Renal cortical epithelial cell (primary cell): Measurements from ENCODE around the gene TMEM9. TPM values are rescaled to one million over a fixed set of nuclear protein-coding genes. Genes with fewer than 3 reads are reported as not detected.

Experiments
- DNase-seq: peaks from one replicate; pipeline ENCODE4 v3.0.0-alpha.2; 2011; ENCODE audit warnings: low read depth
- total RNA-seq: library from RNA; depleted of rRNA; stranded (reverse); fragments of >200 nt; gene quantifications from 2 replicates; pipeline ENCODE4 v1.2.3, GENCODE V29; 2014

The TMEM9 gene
- total RNA-seq, 1 donor from 2014 or later, result 155 TPM

DNA sequence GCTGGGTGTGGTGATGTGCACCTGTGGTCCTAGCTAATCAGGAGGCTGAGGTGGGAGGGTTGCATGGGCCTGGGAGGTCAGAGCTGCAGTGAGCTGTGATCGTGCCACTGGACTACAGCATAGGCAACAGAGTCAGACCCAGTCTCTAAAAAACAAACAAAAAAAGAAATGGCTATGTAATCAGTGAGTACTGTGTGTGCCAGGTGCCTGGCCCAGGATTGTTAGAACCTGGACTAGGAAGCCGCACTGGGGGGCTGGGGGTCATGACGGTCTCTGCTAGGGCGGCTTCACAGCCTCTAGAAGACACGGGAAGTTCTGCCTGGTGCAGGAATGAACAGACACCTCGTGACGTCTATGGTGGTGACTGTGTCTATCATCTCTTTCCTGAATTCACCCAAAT, 8.5 kb downstream of the TMEM9 start:
- DNase-seq, result no peak

DNA sequence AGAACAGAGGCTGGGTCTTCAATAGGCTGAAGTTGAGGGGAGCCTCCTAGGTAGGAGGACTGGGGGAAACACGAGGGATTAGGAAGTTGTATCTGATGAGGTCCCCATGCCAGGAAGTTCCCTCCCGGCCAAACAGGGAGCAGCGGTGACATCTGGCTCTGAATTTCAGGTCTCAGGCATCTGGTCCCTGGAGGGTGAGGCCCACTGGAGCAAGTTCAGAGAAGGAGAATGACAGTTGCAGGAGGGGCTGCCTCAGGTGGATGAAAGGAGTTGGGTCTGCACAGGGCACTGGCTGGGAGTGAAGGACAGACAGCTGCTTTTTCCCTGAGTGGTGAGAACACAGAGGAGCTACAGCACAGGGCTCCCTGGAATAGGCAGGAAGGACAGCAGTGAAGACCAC, 9.1 kb downstream of the TMEM9 start:
- no peak for DNase-seq

DNA sequence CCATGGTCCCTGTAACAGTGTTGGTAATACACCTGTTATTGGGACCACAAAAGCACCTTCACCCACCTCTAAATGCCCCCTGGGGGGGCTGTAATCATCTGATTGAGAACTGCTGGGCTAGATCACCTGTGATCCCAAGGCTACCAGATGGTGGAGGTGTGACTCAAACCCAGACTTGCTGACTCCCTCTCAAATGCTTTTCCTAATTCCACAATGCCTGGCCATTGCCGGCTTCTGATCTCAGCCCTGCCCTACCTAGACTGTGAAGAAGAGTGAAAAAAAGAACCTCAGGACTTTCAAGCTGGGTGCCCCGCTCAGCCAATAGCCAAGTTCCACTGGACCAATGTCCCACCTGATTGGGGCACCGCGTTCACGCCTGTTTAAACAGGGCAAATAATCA, 9.6 kb downstream of the TMEM9 start:
- DNase-seq, result no peak

DNA sequence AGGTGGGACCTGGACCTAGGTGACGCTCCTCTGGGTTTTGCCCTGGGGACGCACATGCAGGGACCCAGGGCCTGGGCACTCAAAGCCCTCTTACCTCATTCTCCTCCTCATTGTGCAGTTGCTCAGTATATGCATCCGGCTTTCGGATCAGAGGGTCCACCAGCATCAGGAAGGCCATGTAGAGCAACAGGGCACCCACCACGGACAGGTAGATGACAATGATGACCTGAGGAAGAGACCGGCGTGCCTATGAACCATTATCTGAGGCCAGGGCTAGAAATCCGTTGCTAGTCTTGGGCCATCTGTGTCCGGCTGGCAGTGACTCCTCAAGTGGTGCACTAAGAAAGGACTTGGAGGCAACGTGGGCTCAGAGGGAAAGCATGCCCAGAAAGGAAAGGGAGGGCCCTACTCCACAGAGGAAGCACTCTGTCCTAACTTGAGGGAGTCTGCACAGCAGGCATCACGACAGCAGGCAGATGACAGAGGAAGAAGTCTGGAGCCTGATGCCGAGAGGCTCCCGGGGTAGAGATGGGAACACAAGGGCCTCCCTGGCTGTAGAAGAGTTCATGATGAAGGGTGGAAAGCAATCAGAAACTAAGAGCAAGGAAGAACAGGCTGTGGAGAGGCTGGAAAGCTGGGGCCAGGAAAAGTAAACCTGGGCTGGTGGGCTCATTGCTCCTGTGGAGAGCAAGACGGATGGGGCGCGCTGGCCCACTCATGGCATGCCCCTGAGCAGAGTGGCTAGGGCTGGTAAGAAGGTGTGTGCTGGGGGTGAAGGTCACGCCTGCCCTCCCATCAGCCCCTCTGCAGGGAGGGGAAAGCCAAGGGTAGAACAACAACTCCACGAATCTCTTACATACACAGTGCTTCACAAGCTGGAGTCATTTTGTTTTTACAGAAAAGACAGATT, 10.3 kb downstream of the TMEM9 start:
- no peak for DNase-seq

DNA sequence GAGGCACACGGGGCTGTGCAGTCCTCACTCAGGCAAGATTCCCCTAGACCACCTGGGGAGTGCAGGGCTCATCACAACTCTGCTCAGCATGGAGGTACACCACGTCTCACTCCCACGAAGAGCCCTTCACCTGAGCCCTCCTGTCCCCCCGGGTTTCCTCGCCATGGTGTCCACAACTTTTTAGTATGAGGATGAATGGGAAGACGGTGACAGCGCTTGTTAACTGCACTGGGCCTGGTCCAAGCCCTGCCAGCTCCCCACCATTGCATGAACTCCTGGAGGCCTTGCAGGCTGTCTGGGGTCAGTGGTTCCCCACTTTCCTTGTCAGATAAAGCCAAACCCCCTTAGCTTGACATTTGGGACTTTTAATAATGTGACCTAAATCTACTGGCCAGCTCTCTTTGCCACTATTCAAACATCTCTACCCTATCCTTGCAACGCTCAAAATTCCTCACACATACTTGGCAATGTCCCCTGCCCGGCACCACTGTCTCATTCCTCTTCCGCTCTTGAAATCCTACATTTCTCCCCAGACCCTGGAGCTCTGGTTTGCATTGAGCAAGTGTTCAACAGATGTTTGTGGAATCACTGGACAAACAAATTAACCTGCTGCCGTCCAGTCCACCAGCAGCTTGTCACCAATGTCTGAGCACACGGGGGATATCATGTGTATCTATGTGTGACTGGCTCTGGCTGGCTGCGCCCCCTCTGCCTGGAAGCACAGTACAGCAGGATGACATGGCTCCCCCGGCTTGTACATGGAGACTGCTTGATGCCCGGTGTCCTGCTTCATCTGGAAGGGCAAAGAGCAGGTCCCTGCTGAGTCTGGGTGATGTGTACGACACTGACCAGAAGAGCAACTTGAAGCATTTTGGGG, 11.2 kb downstream of the TMEM9 start:
- DNase-seq, result no peak

DNA sequence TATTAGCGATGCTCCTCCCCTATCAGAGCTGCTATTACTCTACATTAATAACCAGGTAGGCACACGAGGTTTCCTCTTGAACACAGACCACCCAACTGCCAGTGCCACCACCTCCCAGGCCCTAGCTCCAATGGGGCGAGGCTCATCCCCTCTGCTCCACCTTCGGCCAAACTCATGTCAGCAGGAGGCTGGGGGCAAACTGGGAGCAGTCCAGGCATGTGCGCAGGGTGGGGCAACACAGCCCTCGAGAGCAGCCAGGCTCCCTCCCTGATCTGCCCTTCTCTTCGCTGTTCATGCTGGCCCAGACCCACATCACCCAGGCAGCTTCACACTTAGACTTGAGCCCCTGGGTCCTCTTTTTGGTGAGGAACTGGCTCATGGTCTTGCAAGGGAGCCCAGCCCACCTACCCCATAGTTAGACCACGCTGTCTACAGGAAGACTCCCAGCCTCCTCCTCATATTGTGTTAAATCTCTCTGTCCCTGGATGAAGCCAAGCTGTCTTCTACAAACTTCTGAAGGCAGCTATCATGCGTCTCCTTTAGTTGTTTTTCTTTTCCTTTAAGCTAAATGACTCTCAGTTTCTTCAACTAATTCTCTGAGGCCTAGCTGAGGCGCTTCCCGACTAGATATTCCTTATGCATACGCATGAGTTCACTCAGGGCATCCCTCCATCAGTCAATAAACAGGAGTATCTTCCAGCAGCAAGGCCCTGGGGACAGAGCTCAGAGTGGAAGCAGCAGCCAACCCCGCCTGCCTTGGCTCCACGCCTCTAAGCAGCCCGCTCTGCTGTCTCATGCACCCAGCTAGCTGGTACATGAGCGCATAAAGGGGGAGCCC, 12.0 kb downstream of the TMEM9 start:
- DNase-seq, result no peak

DNA sequence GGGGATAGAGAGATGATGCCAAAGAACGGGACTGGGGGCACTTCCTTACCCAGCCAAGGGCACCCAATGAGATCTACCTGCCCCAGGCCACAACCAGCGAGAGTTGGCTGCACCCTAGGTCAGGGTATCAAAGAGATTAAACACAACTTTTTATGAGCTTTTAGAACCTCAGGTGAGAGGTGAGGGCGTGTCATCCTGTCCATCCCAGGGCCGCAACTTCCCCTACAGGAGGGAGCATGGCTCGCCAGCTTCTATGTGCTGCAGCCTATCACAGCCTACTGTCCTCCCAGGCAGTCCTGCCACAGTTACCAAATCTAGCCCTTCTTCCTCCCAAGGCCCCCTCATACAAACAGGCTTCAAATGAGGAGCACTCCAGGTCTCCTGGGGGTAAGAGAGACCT, 12.9 kb downstream of the TMEM9 start:
- no peak for DNase-seq

DNA sequence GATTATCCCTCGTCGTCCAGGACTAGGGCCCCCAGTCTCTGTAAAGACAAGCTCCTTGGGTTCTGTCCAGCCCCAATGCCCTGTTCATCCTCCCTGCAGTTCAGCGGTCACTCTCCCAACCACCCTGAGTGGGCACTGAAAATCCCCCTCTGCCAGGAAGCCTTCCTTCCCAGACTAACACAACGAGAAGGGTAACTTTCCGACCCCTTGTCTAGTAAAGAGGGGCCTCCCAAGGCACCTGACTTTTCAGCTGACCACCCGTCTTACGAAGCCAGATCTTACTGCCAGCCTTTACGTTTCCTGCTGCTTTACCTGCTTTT, 13.4 kb downstream of the TMEM9 start:
- DNase-seq, result no peak

DNA sequence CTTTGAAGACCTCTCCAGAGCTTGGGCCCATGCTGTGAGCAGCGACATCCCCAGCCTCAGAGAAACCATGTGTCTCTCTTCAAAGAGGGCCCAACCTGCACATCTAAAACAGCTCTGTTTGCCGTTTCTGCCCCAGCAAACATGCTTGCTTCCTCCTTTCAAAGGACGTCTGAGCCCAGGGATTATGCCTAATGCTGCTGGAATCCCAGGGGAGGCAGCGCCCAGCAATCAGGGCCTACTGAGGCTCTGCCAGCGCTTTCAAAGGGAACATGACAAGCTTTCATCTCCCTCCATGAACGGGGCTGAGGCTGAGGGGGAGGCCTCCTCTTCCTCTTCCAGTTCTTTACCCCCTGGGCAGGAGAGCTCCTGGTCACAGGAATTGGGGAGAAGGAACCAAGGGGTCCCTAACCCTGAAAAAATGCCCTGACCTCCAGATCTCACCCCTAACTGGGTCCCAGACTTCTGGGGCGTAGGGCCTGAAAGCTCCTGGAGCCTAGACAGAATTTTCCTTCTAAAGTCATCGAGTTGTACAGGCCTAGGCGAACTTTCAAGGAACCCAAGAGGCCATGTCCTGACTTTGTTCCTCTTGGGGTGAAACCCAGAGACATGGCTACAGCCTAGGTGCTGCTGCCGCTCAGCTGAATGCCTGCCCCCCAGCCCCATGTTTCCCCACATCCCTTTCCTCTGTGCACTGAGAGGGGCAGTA, 13.9 kb downstream of the TMEM9 start:
- DNase-seq, result no peak

DNA sequence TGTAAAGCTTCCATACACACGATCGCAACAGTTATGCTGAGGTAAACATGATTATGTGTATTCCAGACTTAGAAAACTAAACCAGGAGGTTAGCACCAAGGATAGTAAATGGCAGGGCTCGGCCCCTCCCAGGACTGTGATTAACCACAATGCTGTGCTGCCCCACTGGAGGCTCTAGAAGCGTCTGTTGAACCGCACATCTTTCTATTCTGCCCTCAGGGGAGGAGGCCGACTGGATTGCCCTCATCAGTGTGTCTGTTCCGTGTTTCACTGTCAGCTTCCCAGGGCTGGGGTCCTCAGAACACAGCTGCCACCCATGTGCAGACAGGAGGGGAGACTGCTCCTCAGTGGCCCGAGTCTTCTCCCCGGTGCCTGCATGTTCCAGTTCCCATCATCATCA, 14.5 kb downstream of the TMEM9 start:
- DNase-seq, result no peak

DNA sequence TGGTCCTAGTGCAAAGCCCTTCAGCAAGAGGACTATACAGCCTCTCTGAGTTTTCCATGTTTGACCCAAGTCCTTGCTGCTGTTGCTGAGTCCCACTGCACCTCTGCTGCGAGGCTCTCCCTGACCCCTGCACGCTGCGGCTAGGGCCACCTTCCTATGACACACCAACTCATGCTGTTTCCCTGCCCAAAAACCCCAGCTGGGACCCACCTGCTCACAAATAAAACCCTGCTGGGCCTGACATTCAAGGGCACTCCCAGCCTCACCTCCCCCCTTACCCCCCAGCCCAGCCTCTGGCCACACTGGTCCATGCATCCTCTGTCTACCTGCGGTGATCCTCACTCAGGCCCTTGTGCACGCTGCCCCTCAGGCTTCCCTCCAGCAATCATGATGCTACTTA, 15.0 kb downstream of the TMEM9 start:
- DNase-seq, result no peak

DNA sequence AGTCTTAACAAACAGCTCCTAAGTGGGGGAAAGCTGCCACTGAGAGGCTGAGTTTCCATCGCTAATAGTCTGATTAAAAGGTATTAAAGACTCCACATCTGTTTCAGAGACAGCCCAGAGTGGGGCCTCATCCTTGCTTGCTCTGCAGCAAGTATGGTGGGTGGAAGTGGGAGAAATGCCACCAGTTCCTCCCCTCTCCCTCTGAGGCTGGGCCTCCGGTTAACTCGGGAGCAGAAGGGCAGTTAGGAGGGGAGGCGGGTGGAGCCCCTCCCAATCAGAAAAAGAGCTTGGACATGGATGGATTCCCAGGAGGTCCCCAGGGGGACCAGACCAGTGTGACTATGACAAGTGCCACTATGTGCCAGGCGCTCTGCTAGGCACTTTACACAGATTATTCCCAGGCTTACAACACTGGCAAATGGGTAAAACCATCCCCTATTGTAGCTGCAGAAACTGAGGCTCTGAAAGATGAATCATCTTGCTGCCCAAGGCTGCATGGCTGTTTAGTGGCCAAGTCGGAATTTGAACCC, 15.9 kb downstream of the TMEM9 start:
- no peak for DNase-seq

DNA sequence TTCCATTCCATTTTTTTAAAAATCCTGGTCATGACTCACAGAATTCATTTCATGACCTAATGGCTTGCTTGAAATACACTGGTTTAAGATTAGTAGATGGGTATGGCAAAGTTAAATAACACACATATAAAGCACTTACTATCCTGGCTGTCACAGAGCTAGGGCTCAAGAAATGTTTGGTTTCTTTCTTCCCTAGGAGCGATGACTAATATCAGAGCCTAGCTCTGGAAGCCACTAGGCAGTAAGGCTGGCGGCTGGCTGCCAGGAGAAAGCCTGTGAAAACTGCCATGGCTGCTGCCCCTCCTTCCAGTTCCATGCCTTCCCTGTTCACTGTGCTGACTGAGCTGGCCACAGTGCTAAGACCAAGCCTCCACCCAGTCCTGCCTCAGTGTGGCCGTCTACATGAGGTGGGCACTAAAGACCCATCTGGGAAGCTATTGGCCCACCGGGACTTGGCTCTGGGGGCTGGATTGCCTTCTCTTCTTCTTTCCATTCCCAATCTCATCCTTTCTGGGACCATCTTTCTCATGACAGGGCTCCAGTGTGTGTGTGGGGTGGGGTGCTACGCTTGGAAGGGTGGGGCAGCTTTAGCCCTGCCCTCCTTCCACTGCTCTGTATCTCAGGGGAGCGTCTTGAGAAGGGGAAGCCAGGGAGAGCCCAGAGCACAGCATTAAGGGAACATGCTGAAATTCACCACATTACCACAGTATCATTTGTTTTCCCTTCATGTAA, 16.5 kb downstream of the TMEM9 start:
- DNase-seq, result peak; percentile 85

DNA sequence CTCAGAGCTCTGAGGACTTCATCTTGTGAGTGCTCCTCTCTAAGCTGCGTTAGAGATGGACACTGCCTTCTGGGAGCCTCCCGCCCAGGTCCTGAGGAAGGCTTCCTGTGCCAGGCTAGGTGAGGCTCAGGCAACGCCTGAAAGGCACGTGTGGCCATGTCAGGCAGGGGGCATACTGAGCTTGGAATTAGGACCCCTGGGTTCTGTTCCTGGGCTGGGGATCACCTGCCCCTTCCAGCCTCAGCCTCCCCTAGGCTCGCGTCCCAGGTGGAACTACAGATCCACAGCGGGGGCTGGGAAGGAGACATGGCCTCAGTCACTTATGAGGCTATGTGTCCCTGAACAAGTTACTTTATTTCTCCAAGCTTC, 17.3 kb downstream of the TMEM9 start:
- DNase-seq, result no peak

DNA sequence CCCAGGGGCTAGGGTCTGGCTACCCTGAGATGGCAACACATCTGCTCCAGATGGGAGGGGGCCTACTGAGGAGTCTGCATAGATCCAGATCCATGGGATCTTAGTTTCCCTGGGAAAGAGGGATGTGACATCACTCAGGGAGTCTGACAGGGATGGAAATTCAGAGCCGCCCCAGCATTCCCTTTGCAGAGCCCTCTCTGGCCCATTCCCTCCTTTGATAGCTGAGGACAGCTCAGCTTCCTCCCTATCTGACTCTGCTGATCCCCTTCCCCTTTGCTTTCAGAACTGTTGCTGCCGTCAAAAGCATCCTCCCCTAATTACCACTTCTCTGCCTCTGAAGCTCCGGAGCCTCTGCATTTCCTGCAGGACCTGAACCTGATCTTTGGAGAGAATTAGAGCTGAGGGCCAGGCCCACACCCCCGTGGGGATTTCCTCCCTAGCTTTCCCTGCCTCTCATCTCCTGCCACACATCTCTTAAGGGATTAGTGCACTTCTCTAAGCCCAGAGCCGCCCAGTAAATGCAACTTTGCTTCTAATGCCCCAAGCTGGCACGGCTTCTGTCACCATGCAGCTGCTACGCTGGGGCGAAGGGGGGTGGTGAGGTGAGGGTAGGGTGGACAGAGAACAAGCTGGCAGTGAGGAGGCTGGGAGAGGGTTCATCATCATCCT, 17.8 kb downstream of the TMEM9 start:
- no peak for DNase-seq

DNA sequence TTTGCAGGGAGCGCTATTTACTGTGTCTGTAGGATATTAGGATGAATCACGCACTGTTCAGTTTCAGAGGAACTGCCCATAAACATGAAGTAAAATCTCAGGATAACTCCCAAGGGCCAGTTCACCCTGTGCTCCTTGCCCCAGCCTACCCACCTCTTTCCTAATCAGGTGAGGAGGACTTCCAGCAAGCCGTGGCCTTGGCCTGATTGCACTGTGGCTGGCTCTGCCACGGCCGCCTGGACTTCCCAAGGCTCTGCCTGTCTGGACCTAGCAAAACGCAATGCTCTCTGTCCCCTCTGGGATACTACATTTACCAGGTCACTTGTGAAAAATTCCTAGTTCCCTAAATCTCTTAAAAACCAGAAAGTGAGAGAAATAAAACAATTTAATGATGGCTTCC, 19.9 kb downstream of the TMEM9 start:
- no peak for DNase-seq

DNA sequence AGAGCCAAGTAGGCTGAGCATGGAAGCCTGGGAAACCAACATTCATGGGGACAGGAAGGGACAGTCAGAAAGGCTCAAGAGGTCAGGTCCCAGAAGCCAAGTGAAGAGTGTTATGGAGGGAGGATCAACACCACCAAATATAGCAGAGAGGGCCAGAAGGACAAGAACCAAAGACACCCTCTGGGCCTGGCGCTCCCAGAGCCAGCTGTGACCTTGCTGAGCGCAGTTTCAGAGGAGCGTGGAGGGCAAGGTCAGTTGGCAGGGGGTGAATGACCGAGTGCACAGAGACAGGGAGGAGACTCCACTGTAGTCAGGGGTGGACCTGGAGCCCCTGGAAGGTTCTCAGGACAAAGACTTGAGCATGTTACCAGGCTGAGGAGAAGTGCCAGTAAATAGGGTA, 22.9 kb downstream of the TMEM9 start:
- no peak for DNase-seq

DNA sequence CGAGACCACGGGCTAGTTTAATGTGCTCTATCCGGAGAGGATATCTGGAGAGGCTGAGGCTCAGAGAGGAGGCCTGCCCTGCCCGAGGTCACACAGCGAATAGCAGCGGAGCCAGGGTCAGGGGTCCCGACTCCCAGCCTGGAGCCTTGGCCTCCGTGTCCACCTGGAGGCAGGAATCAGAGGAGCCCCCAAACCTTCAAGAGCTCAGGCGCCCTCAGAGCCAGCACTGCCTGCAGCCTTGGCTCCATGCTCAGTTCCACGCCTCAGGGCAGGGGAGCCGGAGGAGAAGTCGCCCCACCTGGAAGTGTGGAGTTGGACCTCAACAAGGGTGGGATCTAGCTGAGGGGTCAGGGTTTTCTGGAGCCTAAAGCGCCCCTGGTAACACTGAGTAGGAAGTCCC, 25.3 kb downstream of the TMEM9 start:
- DNase-seq, result no peak

DNA sequence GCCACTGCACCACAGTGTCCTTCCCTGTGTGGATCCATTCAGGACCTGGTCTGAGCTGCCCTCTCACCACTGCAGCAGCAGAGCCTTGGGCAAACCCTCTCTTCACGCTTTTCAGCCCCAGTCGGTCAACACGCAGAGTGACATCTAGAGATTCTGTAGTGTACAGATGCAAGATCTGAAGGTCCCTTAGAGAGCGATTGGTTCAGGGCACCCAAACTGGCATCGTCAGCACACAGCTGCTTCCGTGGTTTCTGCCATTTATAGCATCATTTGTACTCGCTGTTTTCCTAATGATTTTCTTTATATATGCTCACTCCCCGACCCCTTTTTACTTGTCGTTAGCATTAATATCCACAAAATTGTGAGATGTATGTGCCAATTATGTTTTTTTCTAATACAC, 25.8 kb downstream of the TMEM9 start:
- DNase-seq, result no peak
